ENCODE results near the gene MUC5B.

GRCh38 chr11:1277936-1278512 is 55.2 kb downstream of the MUC5B start:
- TF ChIP-seq, protein P1, sequence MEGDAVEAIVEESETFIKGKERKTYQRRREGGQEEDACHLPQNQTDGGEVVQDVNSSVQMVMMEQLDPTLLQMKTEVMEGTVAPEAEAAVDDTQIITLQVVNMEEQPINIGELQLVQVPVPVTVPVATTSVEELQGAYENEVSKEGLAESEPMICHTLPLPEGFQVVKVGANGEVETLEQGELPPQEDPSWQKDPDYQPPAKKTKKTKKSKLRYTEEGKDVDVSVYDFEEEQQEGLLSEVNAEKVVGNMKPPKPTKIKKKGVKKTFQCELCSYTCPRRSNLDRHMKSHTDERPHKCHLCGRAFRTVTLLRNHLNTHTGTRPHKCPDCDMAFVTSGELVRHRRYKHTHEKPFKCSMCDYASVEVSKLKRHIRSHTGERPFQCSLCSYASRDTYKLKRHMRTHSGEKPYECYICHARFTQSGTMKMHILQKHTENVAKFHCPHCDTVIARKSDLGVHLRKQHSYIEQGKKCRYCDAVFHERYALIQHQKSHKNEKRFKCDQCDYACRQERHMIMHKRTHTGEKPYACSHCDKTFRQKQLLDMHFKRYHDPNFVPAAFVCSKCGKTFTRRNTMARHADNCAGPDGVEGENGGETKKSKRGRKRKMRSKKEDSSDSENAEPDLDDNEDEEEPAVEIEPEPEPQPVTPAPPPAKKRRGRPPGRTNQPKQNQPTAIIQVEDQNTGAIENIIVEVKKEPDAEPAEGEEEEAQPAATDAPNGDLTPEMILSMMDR (conservative IDR thresholded peaks at IDR 0.05 in 1 of 2, IDR thresholded peaks at IDR 0.05 in 1 of 2; ENCODE audit: low read depth in 1 of 2, low read length in 2 of 2): no peak
- TF ChIP-seq EZH2 (IDR thresholded peaks at IDR 0.05; ENCODE audit: low read length, missing control alignments): no peak
